Spleen (tissue), 11 donors: ENCODE data around the gene SLC26A2. TPM values are rescaled to one million over a fixed set of nuclear protein-coding genes. Genes with fewer than 3 reads are reported as not detected.

Experiments used
- DNase-seq: peaks from one replicate; pipeline ENCODE4 v3.0.0-alpha.2; 2020
- H3K27ac ChIP-seq, 8 donors: fragments of 200-600 bp; sonication (generic) in 7 of 8; 1 replicate in 4 of 8; 2 replicates in 4 of 8; pipeline versions ENCODE4 v1.5.0 to v1.8.0; 2016 to 2021; ENCODE audit warnings: inconsistent platforms in 4 of 8, mild to moderate bottlenecking in 4 of 8, moderate library complexity in 1 of 8
- H3K27me3 ChIP-seq, 7 donors: fragments of 200-600 bp; sonication (generic) in 6 of 7; replicated peaks in 1 of 7; 1 replicate in 4 of 7; 2 replicates in 3 of 7; pipeline versions ENCODE4 v1.5.0 to v1.8.0; 2016 to 2021; ENCODE audit warnings: inconsistent platforms in 3 of 7, mild to moderate bottlenecking in 1 of 7
- H3K36me3 ChIP-seq, 6 donors: fragments of 200-600 bp; sonication (generic) in 5 of 6; 1 replicate in 4 of 6; 2 replicates in 2 of 6; pipeline versions ENCODE4 v1.5.0 to v1.8.0; 2016 to 2021; ENCODE audit warnings: inconsistent platforms in 2 of 6
- H3K4me1 ChIP-seq, 6 donors: fragments of 200-600 bp; sonication (generic) in 5 of 6; 1 replicate in 3 of 6; 2 replicates in 3 of 6; pipeline versions ENCODE4 v1.5.0 to v1.8.0; 2016 to 2021; ENCODE audit warnings: inconsistent platforms in 3 of 6
- H3K4me3 ChIP-seq, 8 donors: fragments of 200-600 bp; sonication (generic) in 7 of 8; 1 replicate in 4 of 8; 2 replicates in 4 of 8; pipeline versions ENCODE4 v1.5.0 to v1.8.0; 2016 to 2021; ENCODE audit warnings: inconsistent platforms in 4 of 8, mild to moderate bottlenecking in 4 of 8, moderate library complexity in 2 of 8
- H3K9me3 ChIP-seq, 8 donors: fragments of 200-600 bp; sonication (generic) in 7 of 8; 1 replicate in 4 of 8; 2 replicates in 4 of 8; pipeline versions ENCODE4 v1.5.0 to v1.8.0; 2016 to 2021; ENCODE audit warnings: inconsistent platforms in 4 of 8
- CTCF ChIP-seq, 11 experiments: fragments of 200-600 bp in 7 of 11; fragments of 450-650 bp in 4 of 11; sonication (generic) in 4 of 11; IDR thresholded peaks in 8 of 11; conservative IDR thresholded peaks in 3 of 11; 1 replicate in 7 of 11; 2 replicates in 4 of 11; pipeline versions ENCODE4 v1.4.0 to v1.8.0; 2016 to 2021; ENCODE audit warnings: antibody characterized with exemption in 11 of 11, inconsistent platforms in 4 of 11, mild to moderate bottlenecking in 1 of 11
- POLR2A ChIP-seq, 3 donors: fragments of 450-650 bp; IDR thresholded peaks; one replicate each; pipeline ENCODE4 v1.5.1; 2017; ENCODE audit warnings: antibody characterized with exemption in 3 of 3, mild to moderate bottlenecking in 1 of 3
- POLR2AphosphoS5 ChIP-seq, 3 donors: sonication (generic); formaldehyde crosslinking; IDR thresholded peaks; one replicate each; pipeline ENCODE4 v1.5.1; 2017; ENCODE audit warnings: antibody characterized with exemption in 3 of 3
- WGBS, 5 donors: extraction: QIAGEN DNeasy Blood & Tissue Kit in 3 of 5; methylation state at CpG; one replicate each; pipeline versions ENCODE4 v1.1.5 to v1.1.7; 2013 to 2018; 5-methylcytosine and 5-hydroxymethylcytosine counted together
- intact Hi-C: fragments of 100-400 bp; cut with DNase I; formaldehyde crosslinking; loops from one replicate; pipeline ENCODE4 v1.15.0; 2023; ENCODE audit warnings: low total_unique reads
- polyA plus RNA-seq, 3 donors: library from polyadenylated mRNA; stranded (reverse); fragments of 200-250 nt; gene quantifications; one replicate each; pipeline ENCODE4 v1.2.1, GENCODE V29; 2013
- total RNA-seq, 7 donors: library from RNA; depleted of rRNA in 3 of 7; stranded (reverse); fragments of >200 nt in 3 of 7; fragmentation: NEBNext Ultra II Directional in 4 of 7; extraction: Animal tissue kit (Norgen Biotek cat#: 25700) in 4 of 7; gene quantifications; one replicate each; pipeline versions ENCODE4 v1.1.0 to v1.2.1, GENCODE V29; 2016 to 2021
- donor health status: healthy with polysubstance abuse.
- donor health status: DM: no; HTN: no; CAD: no; lungs with moderate emphysema.
- donor health status: DM: no; HTN: no; CAD: no.
- donor health status: Bipolar disorder and iron deficiency.
- donor health status: healthy.
- donor health status: DM: no; HTN: no; CAD: no.
- donor health status: DM: yes; HTN: yes; CAD: no.

SLC26A2 gene
- total and polyA plus RNA-seq, 10 donors, result 1.9 to 14.8 (median 10.1) TPM

DNA sequence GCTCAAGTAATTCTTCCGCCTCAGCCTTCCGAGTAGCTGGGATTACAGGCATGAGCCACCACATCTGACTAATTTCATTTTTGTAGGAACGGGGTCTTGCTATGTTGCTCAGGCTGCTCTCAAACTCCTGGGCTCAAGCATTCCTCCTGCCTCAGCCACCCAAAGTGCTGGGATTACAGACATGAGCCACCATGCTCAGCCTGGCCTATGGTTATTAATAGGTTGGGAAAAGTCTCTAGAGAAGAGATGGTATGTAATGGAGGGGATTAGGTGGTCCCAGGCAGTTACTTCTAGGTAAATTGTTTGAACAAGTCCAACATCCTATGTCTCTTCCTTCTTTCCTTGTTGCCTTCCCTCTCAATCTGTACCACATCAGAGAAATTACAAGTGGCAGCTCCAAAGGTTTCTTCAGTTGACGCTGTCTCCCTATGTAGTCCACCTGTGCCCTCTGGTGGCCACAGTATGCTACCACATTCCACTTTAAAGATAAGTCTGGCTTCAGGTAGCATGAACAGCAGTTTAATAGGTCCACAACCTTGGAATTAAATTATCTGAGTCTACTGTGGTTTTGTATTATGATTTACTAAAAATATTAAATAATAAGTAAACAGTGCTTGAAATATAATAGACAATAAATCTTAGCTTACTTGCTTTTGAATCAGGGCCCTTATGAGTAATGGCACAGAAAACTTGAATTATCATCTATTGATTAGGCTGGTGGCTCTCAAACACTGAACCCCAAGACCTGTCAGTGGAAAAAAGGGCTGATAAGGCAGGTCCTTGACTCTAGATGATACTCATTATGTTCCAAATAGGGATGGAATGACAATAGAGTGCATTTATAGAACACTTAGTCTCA, 30.2 kb downstream of the SLC26A2 start:
- intact Hi-C loops, result loop anchor here (5.0 kb wide), 1 partner anchor 353 kb away; no protein-coding TSS in a partner anchor
- TF ChIP-seq CTCF (IDR thresholded peaks at IDR 0.05 in 8 of 11, conservative IDR thresholded peaks at IDR 0.05 in 3 of 11) (peak; percentile 60 to 91 (median 85)), POLR2AphosphoS5 (IDR thresholded peaks at IDR 0.05) (no peak), POLR2A (IDR thresholded peaks at IDR 0.05) (no peak)
- H3K4me3 ChIP-seq, result no peak overlapping the region
- H3K27ac ChIP-seq, result no peak overlapping the region
- peaks cover 0 to 6% (median 0%) of the 10 kb centered on the region in 6 donors for H3K4me1 ChIP-seq
- peaks cover 0 to 17% (median 10%) of the 10 kb centered on the region in 6 donors for H3K36me3 ChIP-seq
- WGBS, 5 donors, result 68 to 72% (median 71%) methylated on average over 4 of the region's 4 CpGs
- no peaks in the 10 kb centered on the region for H3K27me3 ChIP-seq
- DNase-seq, result peak; percentile 77
- H3K9me3 ChIP-seq, result no peaks in the 10 kb centered on the region

DNA sequence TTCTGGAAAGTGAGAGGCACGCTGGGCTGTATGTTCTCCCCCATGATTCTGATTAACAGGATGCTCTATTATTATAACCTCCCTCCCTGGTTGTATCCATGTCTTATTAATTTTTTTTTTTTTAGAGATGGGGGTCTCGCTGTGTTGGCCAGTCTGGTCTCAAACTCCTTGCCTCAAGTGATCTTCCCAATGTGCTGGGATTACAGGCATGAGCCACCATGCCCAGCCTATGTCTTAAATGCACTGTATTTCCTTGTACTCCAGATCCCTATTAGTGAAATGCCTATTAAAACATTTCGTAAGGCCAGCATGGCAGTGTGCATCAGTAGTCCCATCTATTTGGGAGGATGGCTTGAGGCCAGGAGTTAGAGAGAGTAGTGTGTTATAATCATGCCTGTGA, 32.9 kb downstream of the SLC26A2 start:
- DNase-seq, result no peak
- Histone ChIP-seq H3K4me3 (no peak overlapping the region), H3K27ac (no peak overlapping the region), H3K4me1 (peaks cover 0 to 6% (median 0%) of the 10 kb centered on the region in 6 donors), H3K27me3 (no peaks in the 10 kb centered on the region), H3K36me3 (peaks cover 0 to 25% (median 11%) of the 10 kb centered on the region in 6 donors), H3K9me3 (no peaks in the 10 kb centered on the region)
- TF ChIP-seq CTCF (IDR thresholded peaks at IDR 0.05 in 8 of 11, conservative IDR thresholded peaks at IDR 0.05 in 3 of 11), result no peak
- TF ChIP-seq POLR2AphosphoS5 (IDR thresholded peaks at IDR 0.05), result no peak
- TF ChIP-seq POLR2A (IDR thresholded peaks at IDR 0.05), result no peak
- intact Hi-C loops, result loop anchor here (5.0 kb wide), 1 partner anchor 356 kb away; no protein-coding TSS in a partner anchor
- 91 to 96% (median 93%) methylated on average over 3 of the region's 3 CpGs for WGBS, 5 donors

DNA sequence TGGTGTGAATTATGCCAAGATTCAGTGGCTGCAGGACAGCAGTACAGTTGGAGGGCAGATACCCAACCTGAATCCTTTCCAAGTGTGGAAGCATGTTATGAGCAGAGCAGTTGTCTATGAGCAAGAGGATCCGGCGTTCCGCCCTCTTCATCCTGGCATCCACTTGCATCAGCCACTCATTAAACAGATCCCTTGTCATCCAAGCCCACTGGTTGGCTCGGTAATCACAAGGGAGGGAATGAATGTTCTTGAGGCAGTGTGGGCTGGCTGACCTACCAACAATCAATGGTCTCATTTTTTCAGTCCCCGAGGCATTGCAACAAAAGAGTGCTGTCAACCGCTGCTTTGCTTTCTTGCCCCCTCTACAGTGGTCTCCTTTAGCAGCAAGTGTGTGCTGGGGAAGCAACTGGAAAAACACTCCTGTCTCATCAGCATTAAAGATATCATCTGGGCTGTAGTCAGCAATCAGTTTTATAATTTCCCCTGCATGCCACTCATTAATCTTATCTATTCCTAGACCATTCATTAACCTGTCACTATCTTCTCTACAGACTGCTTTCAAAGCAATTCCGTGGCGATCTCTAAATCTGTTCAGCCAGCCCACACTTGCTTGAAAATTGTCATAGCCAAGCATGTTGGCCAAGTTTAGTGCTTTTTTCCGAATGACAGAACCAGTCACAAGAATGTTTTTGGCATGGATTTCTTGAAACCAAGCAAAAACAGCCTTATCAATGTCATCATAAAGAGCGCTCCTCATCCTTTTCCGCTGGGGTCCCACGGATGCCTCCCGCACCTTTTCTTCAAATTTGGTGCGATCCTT, 35.0 kb downstream of the SLC26A2 start:
- Histone ChIP-seq H3K4me1 (peaks cover 5 to 22% (median 10%) of the 10 kb centered on the region in 6 donors), H3K4me3 (no peak overlapping the region), H3K36me3 (peaks cover 0 to 25% (median 11%) of the 10 kb centered on the region in 6 donors), H3K27me3 (no peaks in the 10 kb centered on the region), H3K9me3 (no peaks in the 10 kb centered on the region), H3K27ac (no peak overlapping the region)
- no peak for DNase-seq
- WGBS, 5 donors, result 91 to 96% (median 94%) methylated on average over 14 of the region's 14 CpGs
- intact Hi-C loops, result no loop called here
- TF ChIP-seq CTCF (IDR thresholded peaks at IDR 0.05 in 8 of 11, conservative IDR thresholded peaks at IDR 0.05 in 3 of 11) (no peak), POLR2AphosphoS5 (IDR thresholded peaks at IDR 0.05) (no peak), POLR2A (IDR thresholded peaks at IDR 0.05) (no peak)
